GM18951 (cell line): ENCODE measurements around the gene DNAJB14.
"Not testable (repeated sequence)": the region's sequence is repeated elsewhere in the genome, so short reads cannot be mapped to it uniquely, and the experiment has no call there.

ENCODE experiments used
- POLR2A ChIP-seq: IDR thresholded peaks from 4 replicates; pipeline ENCODE4 v1.6.1; 2011; ENCODE audit warnings: mild to moderate bottlenecking; ENCODE audit not compliant: insufficient read length, insufficient read depth; ENCODE audit errors: extremely low read depth
- in situ Hi-C: fragments of 300-500 bp; cut with MboI; formaldehyde crosslinking; loops from one replicate; pipeline ENCODE4 v1.12.0; 2022; ENCODE audit warnings: low sequenced_read_pairs, mixed read lengths, inconsistent platforms; ENCODE audit not compliant: unreplicated experiment

DNAJB14 gene

DNA sequence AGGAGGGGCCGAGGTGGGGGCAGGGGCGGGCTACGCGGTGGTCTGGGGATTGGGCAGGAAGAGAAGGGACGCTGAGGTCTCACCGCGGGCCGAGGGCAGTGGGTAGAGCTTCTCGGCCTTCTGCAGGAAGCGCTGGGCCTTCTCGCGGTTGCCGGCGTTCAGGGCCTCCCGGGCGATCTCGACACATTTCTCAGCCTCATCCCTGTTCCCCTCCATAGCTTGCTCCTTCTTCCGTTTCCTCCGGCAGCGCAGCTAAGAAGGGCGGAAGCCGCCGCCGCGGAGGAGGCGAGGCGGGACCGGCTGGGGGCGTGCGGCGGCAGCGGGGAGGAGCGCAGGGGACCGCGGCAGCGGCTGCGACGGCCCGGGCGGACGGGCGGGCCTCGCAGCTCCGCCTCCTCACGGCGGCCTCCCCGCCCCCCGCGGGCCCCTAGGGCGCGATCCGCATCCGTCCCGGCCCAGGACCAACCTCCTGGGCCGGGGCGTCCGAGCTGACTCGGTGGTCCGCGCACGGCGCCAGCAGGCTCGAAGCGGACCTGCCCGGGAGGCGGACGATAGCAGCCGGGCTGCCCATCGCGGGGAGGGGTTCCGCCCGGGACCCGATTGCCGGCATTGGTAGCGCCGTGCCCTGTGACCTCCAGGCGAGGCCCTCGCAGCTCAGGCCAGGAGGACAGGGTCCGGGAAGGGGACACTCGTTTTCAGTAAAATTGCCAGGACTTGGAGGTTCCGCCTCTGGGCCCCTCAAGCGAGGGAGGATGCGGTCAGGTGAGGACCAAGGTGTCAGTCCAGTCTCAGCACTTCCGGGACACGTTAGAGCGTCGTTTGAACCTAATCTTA is at the start of gene DNAJB14:
Gene DNAJB14, minus strand, starts transcription at position 263 of the 834 bp plus-strand sequence. Its CDS starts 47 bp downstream, at position 216.
- peak; percentile 60 for TF ChIP-seq POLR2A
- in situ Hi-C loops = no loop called here

DNA sequence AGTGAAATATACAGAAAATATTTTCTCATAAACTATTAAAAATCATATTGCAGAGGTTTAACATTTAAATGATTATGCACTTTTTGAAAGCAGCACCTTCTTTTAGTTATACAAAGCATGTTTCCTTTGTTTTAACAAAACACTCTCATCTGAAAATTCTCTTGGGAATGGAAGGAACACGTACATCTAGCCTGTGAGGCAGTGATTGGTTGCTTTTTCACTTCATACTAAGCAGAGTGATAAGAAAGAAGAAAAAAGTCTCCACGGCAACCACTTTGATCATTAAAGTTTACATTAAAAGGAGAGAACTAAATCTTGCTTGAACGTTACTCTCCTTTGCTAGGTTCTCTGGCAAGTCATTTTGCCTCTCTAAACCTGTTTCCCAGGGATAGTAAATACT is 45.3 kb upstream of the DNAJB14 start:
- in situ Hi-C loops = no loop called here
- no peak for TF ChIP-seq POLR2A

DNA sequence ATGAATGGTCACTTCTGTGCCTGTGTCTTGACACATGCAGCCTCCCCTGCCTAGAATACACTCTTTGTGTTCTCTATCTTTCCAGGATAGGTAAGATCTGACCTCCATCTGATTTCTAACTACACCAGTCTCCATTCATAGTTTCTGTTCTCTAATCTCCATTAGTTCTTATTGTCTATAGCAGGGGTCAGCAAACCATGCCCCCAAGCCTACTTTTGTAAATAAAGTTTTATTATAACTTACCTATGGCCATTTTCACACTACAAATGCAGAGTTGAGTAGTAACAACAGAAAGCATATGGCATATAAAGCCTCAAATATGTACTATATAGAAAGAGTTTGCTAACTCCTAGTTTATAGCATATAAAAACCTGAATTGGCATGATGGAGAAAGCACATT is 41.3 kb upstream of the DNAJB14 start:
- in situ Hi-C loops = no loop called here
- TF ChIP-seq POLR2A = no peak

DNA sequence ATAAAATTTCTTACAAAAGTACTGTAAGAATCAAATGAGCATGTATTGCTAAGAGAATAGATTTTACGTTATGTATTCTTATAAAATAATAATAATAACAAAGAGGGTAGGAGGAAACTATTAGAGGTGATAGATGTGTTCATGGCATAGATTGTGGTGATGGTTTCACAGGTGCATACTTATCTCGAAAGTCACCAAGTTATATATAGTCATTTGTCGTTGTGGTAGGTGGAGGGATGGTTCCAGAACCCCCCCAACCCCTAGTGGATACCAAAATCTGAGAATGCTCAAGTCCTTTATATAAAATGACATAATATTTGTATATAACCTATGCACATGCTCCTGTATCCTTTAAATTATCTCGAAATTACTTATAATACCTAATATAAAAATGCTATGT is 40.4 kb upstream of the DNAJB14 start:
- in situ Hi-C loops = no loop called here

DNA sequence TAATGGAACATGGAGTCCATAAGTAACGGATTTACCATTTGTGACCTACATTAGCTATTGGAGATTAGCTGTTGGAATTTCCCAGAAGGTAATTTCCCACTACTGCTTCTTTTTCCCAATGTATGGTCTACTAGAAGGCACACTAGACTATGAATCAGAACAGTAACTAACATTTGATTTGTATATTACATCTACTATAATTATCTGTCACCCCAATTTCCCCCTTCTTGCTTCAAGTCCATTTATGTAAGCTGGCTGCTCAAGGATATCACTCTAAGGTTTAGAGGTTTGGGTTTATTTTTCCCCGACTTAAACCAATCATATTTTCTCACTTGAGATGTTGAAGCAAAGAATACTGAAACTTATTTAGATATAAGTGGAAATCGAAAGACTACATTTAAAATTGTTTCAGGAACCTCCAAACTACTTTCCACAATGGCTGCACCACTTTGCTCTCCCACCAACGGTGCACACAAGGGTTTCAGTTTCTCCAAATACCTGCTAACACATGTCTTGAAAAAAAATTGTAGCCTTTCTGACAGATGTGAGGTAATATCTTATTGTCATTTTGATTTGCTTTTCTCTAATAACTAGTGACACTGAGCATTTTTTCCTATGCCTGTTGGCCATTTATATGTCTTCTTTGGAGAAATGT is 37.0 kb upstream of the DNAJB14 start:
- no peak for TF ChIP-seq POLR2A
- in situ Hi-C loops = no loop called here

More for the DNA sequence above, 40.4 kb upstream of the DNAJB14 start:
- no peak for TF ChIP-seq POLR2A

DNA sequence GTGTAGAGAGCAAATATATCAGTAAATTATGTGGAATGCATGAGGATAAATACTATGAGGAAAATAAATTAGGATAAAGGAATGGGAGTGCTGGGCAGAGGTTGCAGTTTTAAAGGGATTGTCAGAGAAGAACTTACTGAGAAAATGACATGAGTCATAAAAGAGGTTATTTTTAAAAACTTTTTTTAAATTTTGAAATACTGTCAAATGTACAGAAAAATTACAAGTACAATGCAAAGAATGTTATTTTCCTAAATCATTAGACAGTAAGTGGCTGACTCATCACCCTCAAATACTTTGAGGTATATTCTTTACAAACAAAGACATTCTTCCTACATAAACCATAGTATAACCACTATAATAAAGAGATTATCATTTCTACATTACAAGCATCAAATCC is 33.5 kb upstream of the DNAJB14 start:
- TF ChIP-seq POLR2A = no peak

DNA sequence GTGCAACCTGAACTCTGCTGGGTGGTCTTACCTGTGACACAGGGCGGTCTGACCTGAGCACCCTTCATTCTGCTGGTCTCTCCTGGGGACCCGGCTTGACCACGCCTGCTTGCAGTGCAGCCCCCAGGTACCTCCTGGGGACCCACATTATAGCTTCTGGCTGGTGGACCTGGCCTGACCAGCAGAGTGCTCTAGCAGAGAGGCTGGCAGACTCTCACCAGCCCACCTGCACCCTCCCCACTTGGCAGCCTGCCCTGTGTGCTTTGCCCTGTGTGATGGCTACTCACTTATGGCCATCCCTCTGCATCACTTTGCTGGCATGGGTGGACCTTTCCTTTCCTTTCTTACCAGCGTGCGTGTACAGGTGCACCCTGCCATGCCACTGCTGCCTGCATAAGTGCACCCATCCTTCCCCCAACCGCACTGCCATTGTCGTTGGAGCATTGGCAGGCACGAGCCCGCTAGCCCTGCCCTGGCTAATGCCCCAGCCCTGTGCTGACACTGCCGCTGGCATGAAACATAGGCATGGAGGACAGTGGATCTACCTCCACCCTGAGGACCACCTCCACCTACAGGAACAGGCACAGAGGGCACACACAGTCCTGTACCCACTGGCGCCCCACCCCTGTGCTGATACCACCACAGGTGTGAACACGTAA is 25.2 kb upstream of the DNAJB14 start:
- TF ChIP-seq POLR2A = no peak
- in situ Hi-C loops = no loop called here

More for the DNA sequence above, 33.5 kb upstream of the DNAJB14 start:
- in situ Hi-C loops = no loop called here

DNA sequence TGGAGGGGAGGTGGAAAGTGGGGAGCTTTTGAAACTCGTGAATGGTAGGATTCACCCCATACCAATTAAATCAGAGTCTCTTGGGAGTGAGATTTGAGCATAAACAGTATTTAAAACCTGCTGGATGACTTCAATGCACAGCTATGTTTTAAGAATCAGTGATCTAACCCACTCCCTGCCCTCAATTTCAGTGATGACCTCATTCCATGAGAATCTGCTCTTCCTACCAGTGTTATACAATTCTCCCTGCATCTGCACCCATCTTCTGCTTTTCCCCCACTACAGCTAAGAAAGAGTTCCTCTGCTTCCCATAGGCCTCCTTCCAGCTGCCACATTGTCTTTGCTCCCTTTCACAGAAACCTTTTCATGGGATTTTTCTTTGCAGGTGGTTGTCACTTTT is 21.9 kb upstream of the DNAJB14 start:
- in situ Hi-C loops = no loop called here
- TF ChIP-seq POLR2A = no peak

DNA sequence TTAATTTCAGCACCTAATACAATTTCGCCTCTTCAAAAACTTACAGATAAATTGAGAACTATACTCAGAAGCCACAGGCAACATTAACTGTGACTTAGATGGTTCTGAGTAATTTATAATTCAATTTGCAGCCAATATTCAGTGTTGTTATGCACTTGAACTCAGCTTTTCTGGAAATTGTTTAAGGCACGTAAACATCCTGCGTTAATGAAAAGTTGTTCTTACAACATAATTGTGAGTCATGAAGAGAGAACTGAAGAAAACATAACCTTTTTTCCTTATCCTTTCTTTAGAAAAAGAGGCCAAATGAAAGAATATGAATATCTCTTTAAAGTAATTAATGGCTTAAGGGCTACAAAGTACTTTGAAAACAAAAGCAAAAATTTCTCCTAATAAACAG is 20.3 kb upstream of the DNAJB14 start:
- TF ChIP-seq POLR2A = no peak
- in situ Hi-C loops = no loop called here

DNA sequence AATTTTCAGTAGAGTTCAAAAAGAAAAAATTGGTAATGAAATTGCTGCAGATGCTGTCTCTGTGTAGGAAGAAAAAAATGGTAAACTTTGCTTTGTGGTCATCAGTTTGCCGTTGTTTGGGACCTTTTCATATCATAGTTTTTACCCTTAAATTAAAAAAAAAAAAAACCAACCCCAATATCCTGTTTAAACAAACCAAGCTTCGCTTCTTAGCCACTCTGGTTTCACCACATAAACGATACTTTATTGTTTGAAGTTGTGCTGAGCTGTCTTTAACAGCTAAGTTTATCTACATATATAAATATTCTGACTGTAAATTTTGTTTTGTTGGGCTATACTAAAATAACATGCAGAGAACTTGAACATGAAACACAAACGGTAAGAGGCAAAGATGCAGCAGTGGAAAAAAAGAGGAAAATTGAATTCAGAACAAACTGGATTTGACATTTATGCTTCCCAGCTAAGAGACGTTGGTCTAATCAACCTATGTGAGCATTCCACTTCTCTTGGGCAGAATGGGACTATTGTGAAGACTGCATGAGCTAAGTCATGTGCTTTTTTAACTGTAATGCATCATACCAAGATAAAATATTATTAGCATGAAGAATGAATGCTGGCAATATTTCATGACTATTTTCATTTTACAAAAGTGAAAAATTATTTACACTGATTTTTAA is 19.4 kb upstream of the DNAJB14 start:
- no peak for TF ChIP-seq POLR2A
- in situ Hi-C loops = no loop called here

DNA sequence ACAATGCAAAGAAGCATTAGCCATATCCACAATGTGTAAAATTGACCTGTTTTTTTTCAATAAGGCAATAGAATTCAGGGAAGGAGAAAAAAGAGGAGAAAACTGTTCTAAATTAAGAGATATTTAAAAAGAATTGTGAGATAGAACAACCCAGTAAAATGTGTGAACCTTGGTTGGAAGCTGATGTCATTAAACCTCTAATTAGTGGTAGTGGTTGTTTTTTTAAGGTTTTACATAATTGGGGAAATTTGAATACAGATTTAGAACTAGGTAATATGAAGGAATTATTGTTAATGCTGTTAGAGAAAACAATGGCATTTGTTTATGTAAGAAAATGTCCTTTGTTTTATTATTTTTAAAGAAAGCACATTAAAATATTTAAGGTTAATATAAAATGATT is 18.8 kb upstream of the DNAJB14 start:
- no peak for TF ChIP-seq POLR2A
- in situ Hi-C loops = no loop called here

DNA sequence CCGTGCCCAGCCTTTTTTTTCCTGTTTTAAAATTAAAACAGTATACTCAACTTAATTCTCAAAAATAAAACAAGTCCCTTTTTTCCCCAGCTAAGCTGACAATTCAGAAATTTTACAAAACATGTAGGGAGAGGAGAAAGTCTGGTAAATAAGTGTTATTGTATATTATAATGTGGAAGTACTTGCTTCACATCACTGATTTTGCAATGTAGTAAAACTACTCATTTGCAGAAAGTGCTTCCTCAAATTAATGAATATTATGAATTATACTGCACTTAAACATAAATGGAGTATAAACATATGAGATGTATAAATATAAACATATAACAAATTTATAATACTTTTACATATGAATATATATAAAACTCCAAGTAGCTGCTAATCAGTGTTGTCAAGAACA is 15.3 kb upstream of the DNAJB14 start:
- in situ Hi-C loops = no loop called here
- TF ChIP-seq POLR2A = no peak

DNA sequence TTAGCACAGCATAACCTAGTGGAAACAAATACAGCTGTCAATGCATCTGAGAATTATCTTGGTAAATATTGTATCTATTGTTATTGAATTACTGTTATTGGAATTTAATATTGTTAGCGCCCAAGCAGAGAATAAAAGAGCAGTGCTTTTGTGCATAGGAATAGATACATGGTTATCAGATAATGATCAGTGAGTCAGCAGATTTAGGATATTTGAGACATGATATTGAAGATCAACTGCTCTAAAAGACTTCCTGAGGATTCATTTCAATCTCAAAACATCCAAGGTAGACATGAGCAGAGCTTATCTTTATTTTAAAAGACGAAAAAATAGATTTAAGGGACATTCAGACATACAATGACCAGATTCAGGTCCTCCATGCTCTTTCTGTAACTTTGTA is 14.2 kb upstream of the DNAJB14 start:
- in situ Hi-C loops = no loop called here
- TF ChIP-seq POLR2A = no peak

DNA sequence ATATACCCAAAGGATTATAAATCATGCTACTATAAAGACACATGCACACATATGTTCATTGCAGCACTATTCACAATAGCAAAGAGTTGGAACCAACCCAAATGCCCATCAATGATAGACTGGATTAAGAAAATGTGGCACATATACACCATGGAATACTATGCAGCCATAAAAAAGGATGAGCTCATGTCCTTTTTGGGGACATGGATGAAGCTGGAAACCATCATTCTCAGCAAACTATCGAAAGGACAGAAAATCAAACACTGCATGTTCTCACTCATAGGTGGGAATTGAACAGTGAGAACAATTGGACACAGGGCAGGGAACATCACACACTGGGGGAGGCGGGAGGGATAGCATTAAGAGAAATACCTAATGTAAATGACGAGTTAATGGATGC is 11.8 kb upstream of the DNAJB14 start:
- in situ Hi-C loops = not testable (repeated sequence)

DNA sequence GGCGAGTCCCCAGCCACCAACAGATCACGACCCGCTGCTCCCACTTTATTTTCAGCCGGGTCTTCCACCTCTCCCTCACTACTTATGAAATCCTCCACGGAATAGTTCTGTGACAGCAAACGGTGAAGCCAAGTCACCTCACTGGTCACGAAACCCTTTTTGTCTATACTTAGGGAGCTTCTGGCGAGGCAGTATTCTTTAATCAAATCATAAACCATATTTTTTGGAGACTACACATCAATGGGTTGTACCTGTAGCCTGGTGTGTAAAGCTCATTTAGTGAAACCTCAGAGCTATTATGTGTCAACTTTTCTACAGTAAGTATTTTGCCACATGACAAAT is 4.5 kb upstream of the DNAJB14 start:
- in situ Hi-C loops = no loop called here
- no peak for TF ChIP-seq POLR2A
